CD14-positive monocyte (primary cell): Measurements from ENCODE around the gene CNP. TPM values are rescaled to one million over a fixed set of nuclear protein-coding genes. Genes with fewer than 3 reads are reported as not detected.

Experiments
- DNase-seq, 3 donors: peaks; one replicate each; pipeline ENCODE4 v3.0.0-alpha.2; 2011 to 2022
- H2AFZ ChIP-seq: 2 replicates; pipeline ENCODE4 v1.6.0; 2012; ENCODE audit warnings: mild to moderate bottlenecking, low read depth, low read length, inconsistent platforms; ENCODE audit not compliant: insufficient read depth, poor library complexity, severe bottlenecking
- H3K27ac ChIP-seq, 2 donors: 1 replicate in 1 of 2; 2 replicates in 1 of 2; pipeline ENCODE4 v1.5.1; 2012 to 2013; ENCODE audit warnings: low read length in 2 of 2, control low read depth in 1 of 2, inconsistent platforms in 1 of 2, low read depth in 1 of 2, mild to moderate bottlenecking in 1 of 2
- H3K27me3 ChIP-seq, 2 donors: one replicate each; pipeline versions ENCODE4 v1.6.0 to v1.6.1; 2011 to 2013; ENCODE audit warnings: low read length in 2 of 2; ENCODE audit not compliant: control insufficient read depth in 2 of 2, insufficient read depth in 2 of 2
- H3K36me3 ChIP-seq, 2 donors: replicated peaks in 1 of 2; 1 replicate in 1 of 2; 2 replicates in 1 of 2; pipeline versions ENCODE4 v1.5.1 to v1.6.1; 2012 to 2013; ENCODE audit warnings: low read length in 2 of 2, control low read depth in 1 of 2, inconsistent platforms in 1 of 2, mild to moderate bottlenecking in 1 of 2; ENCODE audit not compliant: insufficient read depth in 2 of 2, control insufficient read depth in 1 of 2
- H3K4me1 ChIP-seq, 2 donors: 1 replicate in 1 of 2; 2 replicates in 1 of 2; pipeline versions ENCODE4 v1.5.1 to v1.6.1; 2012 to 2013; ENCODE audit warnings: low read length in 2 of 2, control low read depth in 1 of 2, inconsistent platforms in 1 of 2, mild to moderate bottlenecking in 1 of 2, moderate library complexity in 1 of 2; ENCODE audit not compliant: insufficient read depth in 2 of 2, control insufficient read depth in 1 of 2
- H3K4me2 ChIP-seq: replicated peaks from 2 replicates; pipeline ENCODE3; 2012; ENCODE audit warnings: low read length, moderate library complexity, mild to moderate bottlenecking; ENCODE audit not compliant: poor library complexity, severe bottlenecking; ENCODE audit errors: extremely low read depth
- H3K4me3 ChIP-seq, 3 experiments: fragments of 200-600 bp in 1 of 3; sonication (generic) in 1 of 3; replicated peaks in 1 of 3; 1 replicate in 2 of 3; 2 replicates in 1 of 3; pipeline ENCODE4 v1.5.1; 2011 to 2013; ENCODE audit warnings: low read length in 3 of 3, mild to moderate bottlenecking in 3 of 3, control low read depth in 2 of 3, low read depth in 2 of 3, inconsistent platforms in 1 of 3, moderate library complexity in 1 of 3
- H3K79me2 ChIP-seq: 2 replicates; pipeline ENCODE4 v1.6.0; 2012; ENCODE audit warnings: mild to moderate bottlenecking, control low read depth, inconsistent platforms, low read length, moderate library complexity; ENCODE audit not compliant: insufficient read depth
- H3K9ac ChIP-seq: 2 replicates; pipeline ENCODE4 v1.6.0; 2017; ENCODE audit warnings: low read length, mild to moderate bottlenecking; ENCODE audit not compliant: insufficient read depth, poor library complexity, severe bottlenecking
- H3K9me3 ChIP-seq, 2 donors: replicated peaks in 1 of 2; 1 replicate in 1 of 2; 2 replicates in 1 of 2; pipeline versions ENCODE4 v1.5.1 to v1.6.1; 2012 to 2013; ENCODE audit warnings: low read length in 2 of 2, control low read depth in 1 of 2; ENCODE audit not compliant: control insufficient read depth in 1 of 2, insufficient read depth in 1 of 2
- H4K20me1 ChIP-seq: 2 replicates; pipeline ENCODE4 v1.6.0; 2012; ENCODE audit warnings: mild to moderate bottlenecking, low read length, control low read depth, moderate library complexity; ENCODE audit not compliant: insufficient read depth
- H3K27ac Mint-ChIP-seq, 7 donors: one replicate each; pipeline ENCODE4 v1.8.0; 2020; ENCODE audit warnings: mild to moderate bottlenecking in 7 of 7, mixed read lengths in 7 of 7, moderate library complexity in 6 of 7, inconsistent platforms in 2 of 7
- H3K27me3 Mint-ChIP-seq, 3 donors: one replicate each; pipeline ENCODE4 v1.8.0; 2021 to 2022; ENCODE audit warnings: low read depth in 3 of 3, mild to moderate bottlenecking in 3 of 3, mixed read lengths in 3 of 3, moderate library complexity in 3 of 3, inconsistent platforms in 1 of 3
- H3K36me3 Mint-ChIP-seq, 2 donors: one replicate each; pipeline ENCODE4 v1.8.0; 2020; ENCODE audit warnings: mixed read lengths in 2 of 2, inconsistent platforms in 1 of 2, mild to moderate bottlenecking in 1 of 2
- H3K4me1 Mint-ChIP-seq: one replicate; pipeline ENCODE4 v1.8.0; 2020; ENCODE audit warnings: mild to moderate bottlenecking, mixed read lengths
- H3K4me3 Mint-ChIP-seq, 2 donors: one replicate each; pipeline ENCODE4 v1.8.0; 2020; ENCODE audit warnings: mild to moderate bottlenecking in 2 of 2, mixed read lengths in 2 of 2, moderate library complexity in 1 of 2
- H3K9me3 Mint-ChIP-seq, 7 donors: one replicate each; pipeline ENCODE4 v1.8.0; 2020 to 2022; ENCODE audit warnings: mixed read lengths in 7 of 7, mild to moderate bottlenecking in 6 of 7, moderate library complexity in 6 of 7, inconsistent platforms in 2 of 7
- CTCF ChIP-seq: fragments of 200-600 bp; IDR thresholded peaks from one replicate; pipeline ENCODE4 v1.8.0; 2022; ENCODE audit warnings: antibody characterized with exemption, mild to moderate bottlenecking
- WGBS: methylation state at CpG from one replicate; pipeline ENCODE4 v1.1.5; 2013; ENCODE audit warnings: missing lambda C conversion rate; ENCODE audit not compliant: insufficient coverage; 5-methylcytosine and 5-hydroxymethylcytosine counted together
- intact Hi-C, 2 donors: fragments of 100-400 bp; cut with micrococcal nuclease; formaldehyde crosslinking; loops; one replicate each; pipeline versions ENCODE4 v1.15.0 to v1.15.1; 2023
- polyA plus RNA-seq, 3 donors: library from polyadenylated mRNA; depleted of rRNA in 1 of 3; unstranded in 2 of 3; stranded (reverse) in 1 of 3; fragments of 300-500 nt in 2 of 3; fragments of >200 nt in 1 of 3; fragmentation: Illumina TruSeq in 2 of 3; gene quantifications; 1 replicate in 2 of 3; 2 replicates in 1 of 3; pipeline ENCODE4 v1.2.3, GENCODE V29; 2012 to 2021

The CNP gene
- polyA plus RNA-seq, 3 donors, result 19.0 to 50.2 (median 47.0) TPM

GRCh38 chr17:42016411-42016831 lies 49.8 kb downstream of the CNP start:
- Mint-ChIP-seq H3K27me3 (no peaks in the 10 kb centered on the region), H3K9me3 (peaks cover 0 to 3% (median 0%) of the 10 kb centered on the region in 7 donors), H3K27ac (peak overlapping the region; percentile 94 to 100 (median 99)), H3K4me1 (peaks cover 67% of the 10 kb centered on the region), H3K4me3 (peak overlapping the region; percentile 93 to 99), H3K36me3 (peaks cover 6 to 22% of the 10 kb centered on the region in 2 donors)
- peak; percentile 25 to 48 (median 30) for DNase-seq
- WGBS, result 5% methylated on average over 6 of the region's 12 CpGs
- peaks cover 59 to 82% of the 10 kb centered on the region in 2 donors for H3K4me1 ChIP-seq
- H3K27ac ChIP-seq, result peak overlapping the region; percentile 92 to 97
- TF ChIP-seq CTCF, result no peak
- H3K36me3 ChIP-seq, result peaks cover 0 to 2% of the 10 kb centered on the region in 2 donors
- H3K27me3 ChIP-seq, result no peaks in the 10 kb centered on the region
- H3K9me3 ChIP-seq, result no peaks in the 10 kb centered on the region
- H3K9ac ChIP-seq, result peak overlapping the region; percentile 99
- peaks cover 4% of the 10 kb centered on the region for H4K20me1 ChIP-seq
- intact Hi-C loops, result loop anchor here in 1 of 2 donors (2.0 kb wide), 1 partner anchor 46 kb away; no protein-coding TSS in a partner anchor
- peak overlapping the region; percentile 92 for H2AFZ ChIP-seq
- H3K4me3 ChIP-seq, result peak overlapping the region; percentile 64 to 98 (median 94)
- H3K79me2 ChIP-seq, result peaks cover 92% of the 10 kb centered on the region
- peak overlapping the region; percentile 88 for H3K4me2 ChIP-seq

GRCh38 chr17:42016941-42017865 lies 50.6 kb downstream of the CNP start, which contains the start of gene DNAJC7:
Gene DNAJC7 (minus strand): TSS chr17:42017439. CDS start chr17:42017416, 23 bp downstream.
- H3K4me1 Mint-ChIP-seq, result peaks cover 65% of the 10 kb centered on the region

More at GRCh38 chr17:42016941-42017865, 50.6 kb downstream of the CNP start, which contains the start of gene DNAJC7:
- no peaks in the 10 kb centered on the region for H3K27me3 ChIP-seq
- H3K4me3 Mint-ChIP-seq, result peak within 1 kb of the TSS; percentile 93 to 99
- H3K9me3 ChIP-seq, result no peaks in the 10 kb centered on the region
- H3K9ac ChIP-seq, result peak within 1 kb of the TSS; percentile 99
- H3K4me2 ChIP-seq, result peak within 1 kb of the TSS; percentile 88
- peak; percentile 80 to 85 (median 85) for DNase-seq
- H3K36me3 Mint-ChIP-seq, result peaks cover 12 to 27% of the 10 kb centered on the region in 2 donors
- H3K27ac Mint-ChIP-seq, result peak within 1 kb of the TSS; percentile 94 to 100 (median 99)
- 0% methylated on average over 56 of the region's 70 CpGs for WGBS
- peaks cover 57 to 82% of the 10 kb centered on the region in 2 donors for H3K4me1 ChIP-seq
- H3K4me3 ChIP-seq, result peak within 1 kb of the TSS; percentile 64 to 98 (median 94)
- TF ChIP-seq CTCF, result no peak
- peak within 1 kb of the TSS; percentile 92 for H2AFZ ChIP-seq
- no peaks in the 10 kb centered on the region for H3K27me3 Mint-ChIP-seq
- peak within 1 kb of the TSS; percentile 92 to 97 for H3K27ac ChIP-seq
- H3K9me3 Mint-ChIP-seq, result peaks cover 0 to 3% (median 0%) of the 10 kb centered on the region in 7 donors
- H3K36me3 ChIP-seq, result peaks cover 5 to 10% of the 10 kb centered on the region in 2 donors
- intact Hi-C loops, result loop anchor here in 1 of 2 donors (2.0 kb wide), 1 partner anchor 46 kb away; no protein-coding TSS in a partner anchor
- H4K20me1 ChIP-seq, result peaks cover 4% of the 10 kb centered on the region
- H3K79me2 ChIP-seq, result peaks cover 92% of the 10 kb centered on the region
